GM12891 (cell line): ENCODE measurements around the gene DMKN.

Source experiments
- POLR2A ChIP-seq: IDR thresholded peaks from 2 replicates; pipeline ENCODE4 v1.6.1; 2011; ENCODE audit warnings: low read depth, low read length, control low read depth
- POLR2AphosphoS5 ChIP-seq: IDR thresholded peaks from 2 replicates; pipeline ENCODE4 v1.6.1; 2011; ENCODE audit warnings: low read depth, low read length, control low read depth
- POU2F2 ChIP-seq: IDR thresholded peaks from 2 replicates; pipeline ENCODE4 v1.6.1; 2011; ENCODE audit warnings: low read depth, mild to moderate bottlenecking, control low read depth, low read length, moderate library complexity
- SPI1 ChIP-seq: IDR thresholded peaks from 2 replicates; pipeline ENCODE4 v1.6.1; 2011; ENCODE audit warnings: low read depth, low read length, control low read depth
- TAF1 ChIP-seq: IDR thresholded peaks from 2 replicates; pipeline ENCODE4 v1.6.1; 2011; ENCODE audit warnings: low read depth, low read length, control low read depth

GRCh38 chr19:35540356-35540927, 27.0 kb upstream of the DMKN start:
- TF ChIP-seq POLR2AphosphoS5 (no peak), SPI1 (peak; percentile 86), TAF1 (no peak), POLR2A (no peak), POU2F2 (no peak)
